Astrocyte (in vitro differentiated cells and primary cell): Measurements from ENCODE around the gene UMODL1. TPM values are rescaled to one million over a fixed set of nuclear protein-coding genes. Genes with fewer than 3 reads are reported as not detected.

Experiments used
- DNase-seq: peaks from one replicate; pipeline ENCODE4 v3.0.0-alpha.2; 2010; ENCODE audit warnings: low read depth
- FAIRE-seq: peaks from 2 replicates; lab custom pipeline; 2011; peaks lifted over from hg19 to GRCh38; lab: Jason Lieb, UNC
- H2AFZ ChIP-seq: 2 replicates; pipeline ENCODE4 v1.6.0; 2012; ENCODE audit warnings: low read depth, low read length, inconsistent platforms
- H3K27ac ChIP-seq: 2 replicates; pipeline ENCODE4 v1.5.1; 2011; ENCODE audit warnings: low read depth, low read length, inconsistent platforms
- H3K27me3 ChIP-seq: 2 replicates; pipeline ENCODE4 v1.6.0; 2011; ENCODE audit warnings: low read length, inconsistent platforms; ENCODE audit not compliant: insufficient read depth
- H3K36me3 ChIP-seq: 2 replicates; pipeline ENCODE4 v1.5.1; 2011; ENCODE audit warnings: low read length, inconsistent platforms; ENCODE audit not compliant: insufficient read depth
- H3K4me1 ChIP-seq: 2 replicates; pipeline ENCODE4 v1.5.1; 2011; ENCODE audit warnings: low read length, inconsistent platforms; ENCODE audit not compliant: insufficient read depth
- H3K4me2 ChIP-seq: 2 replicates; pipeline ENCODE4 v1.6.0; 2012; ENCODE audit warnings: low read length, inconsistent platforms
- H3K4me3 ChIP-seq: 2 replicates; pipeline ENCODE4 v1.5.1; 2011; ENCODE audit warnings: low read depth, mild to moderate bottlenecking, low read length, inconsistent platforms; ENCODE audit not compliant: insufficient read depth
- H3K79me2 ChIP-seq: 2 replicates; pipeline ENCODE4 v1.6.0; 2012; ENCODE audit warnings: mild to moderate bottlenecking, low read length, inconsistent platforms; ENCODE audit not compliant: insufficient read depth
- H3K9ac ChIP-seq: 2 replicates; pipeline ENCODE4 v1.6.0; 2012; ENCODE audit warnings: mild to moderate bottlenecking, low read length, inconsistent platforms
- H3K9me3 ChIP-seq: 2 replicates; pipeline ENCODE4 v1.5.1; 2012; ENCODE audit warnings: low read depth, mild to moderate bottlenecking, low read length, inconsistent platforms; ENCODE audit not compliant: insufficient read depth
- H4K20me1 ChIP-seq: 2 replicates; pipeline ENCODE4 v1.6.0; 2012; ENCODE audit warnings: low read length, inconsistent platforms; ENCODE audit not compliant: insufficient read depth
- H3K27ac Mint-ChIP-seq: one replicate; pipeline ENCODE4 v1.8.0; 2021; ENCODE audit warnings: mild to moderate bottlenecking, mixed read lengths; ENCODE audit not compliant: unreplicated experiment
- H3K27me3 Mint-ChIP-seq: one replicate; pipeline ENCODE4 v1.8.0; 2021; ENCODE audit warnings: low read depth, mixed read lengths; ENCODE audit not compliant: unreplicated experiment
- H3K36me3 Mint-ChIP-seq: one replicate; pipeline ENCODE4 v1.8.0; 2021; ENCODE audit warnings: low read depth, mixed read lengths; ENCODE audit not compliant: unreplicated experiment
- H3K4me1 Mint-ChIP-seq: one replicate; pipeline ENCODE4 v1.8.0; 2021; ENCODE audit warnings: low read depth, mixed read lengths; ENCODE audit not compliant: unreplicated experiment
- H3K4me3 Mint-ChIP-seq: one replicate; pipeline ENCODE4 v1.8.0; 2021; ENCODE audit warnings: mild to moderate bottlenecking, moderate library complexity, mixed read lengths; ENCODE audit not compliant: unreplicated experiment
- H3K9me3 Mint-ChIP-seq: one replicate; pipeline ENCODE4 v1.8.0; 2021; ENCODE audit warnings: mild to moderate bottlenecking, mixed read lengths; ENCODE audit not compliant: unreplicated experiment
- EZH2 ChIP-seq: IDR thresholded peaks from 2 replicates; pipeline ENCODE4 v1.6.1; 2012; ENCODE audit warnings: mild to moderate bottlenecking, low read length, inconsistent platforms; ENCODE audit not compliant: insufficient read depth
- total RNA-seq: library from RNA; stranded (reverse); gene quantifications from 2 replicates; pipeline ENCODE4 v1.2.1, GENCODE V29; 2021
- TF ChIP-seq, protein P1 (sequence below): IDR thresholded peaks from 2 replicates; pipeline ENCODE4 v1.5.1; 2011; ENCODE audit warnings: low read depth, mild to moderate bottlenecking, inconsistent platforms, low read length, moderate library complexity; ENCODE audit not compliant: insufficient read depth

UMODL1 gene
- total RNA-seq, 1 donor from 2014 or later = not detected

DNA sequence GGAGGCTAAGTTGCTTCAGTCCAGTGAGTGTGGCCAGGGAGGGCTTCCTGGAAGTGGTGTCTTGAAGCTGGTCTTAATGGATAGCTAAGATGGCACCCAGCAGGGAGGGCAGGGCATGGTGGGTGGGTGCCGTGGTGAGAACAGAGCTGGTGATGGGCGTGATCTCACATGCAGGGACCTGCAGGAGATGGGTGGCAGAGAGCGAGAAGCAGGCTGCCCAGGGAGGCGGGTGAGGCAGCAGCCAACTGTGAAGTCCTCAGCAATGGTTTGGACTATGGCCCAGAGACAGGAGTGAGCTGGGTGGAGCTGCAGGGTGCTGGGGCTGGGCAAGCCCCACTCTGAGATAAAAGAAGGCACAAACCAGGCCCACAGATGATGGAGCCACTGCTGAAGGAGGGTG, 50.7 kb downstream of the UMODL1 start:
- H3K4me2 ChIP-seq = no peak overlapping the region
- DNase-seq = no peak
- Mint-ChIP-seq H3K9me3 (no peaks in the 10 kb centered on the region), H3K4me1 (peaks cover 22% of the 10 kb centered on the region), H3K27ac (no peak overlapping the region), H3K4me3 (no peak overlapping the region), H3K36me3 (no peaks in the 10 kb centered on the region), H3K27me3 (peaks cover 28% of the 10 kb centered on the region)
- no peaks in the 10 kb centered on the region for H4K20me1 ChIP-seq
- peaks cover 26% of the 10 kb centered on the region for H3K27me3 ChIP-seq
- no peak overlapping the region for H2AFZ ChIP-seq
- H3K27ac ChIP-seq = no peak overlapping the region
- H3K9me3 ChIP-seq = no peaks in the 10 kb centered on the region
- H3K9ac ChIP-seq = no peak overlapping the region
- no peaks in the 10 kb centered on the region for H3K36me3 ChIP-seq
- no peak overlapping the region for H3K4me3 ChIP-seq
- no peak for FAIRE-seq
- peaks cover 12% of the 10 kb centered on the region for H3K4me1 ChIP-seq
- no peak for TF ChIP-seq EZH2
- TF ChIP-seq, protein P1, sequence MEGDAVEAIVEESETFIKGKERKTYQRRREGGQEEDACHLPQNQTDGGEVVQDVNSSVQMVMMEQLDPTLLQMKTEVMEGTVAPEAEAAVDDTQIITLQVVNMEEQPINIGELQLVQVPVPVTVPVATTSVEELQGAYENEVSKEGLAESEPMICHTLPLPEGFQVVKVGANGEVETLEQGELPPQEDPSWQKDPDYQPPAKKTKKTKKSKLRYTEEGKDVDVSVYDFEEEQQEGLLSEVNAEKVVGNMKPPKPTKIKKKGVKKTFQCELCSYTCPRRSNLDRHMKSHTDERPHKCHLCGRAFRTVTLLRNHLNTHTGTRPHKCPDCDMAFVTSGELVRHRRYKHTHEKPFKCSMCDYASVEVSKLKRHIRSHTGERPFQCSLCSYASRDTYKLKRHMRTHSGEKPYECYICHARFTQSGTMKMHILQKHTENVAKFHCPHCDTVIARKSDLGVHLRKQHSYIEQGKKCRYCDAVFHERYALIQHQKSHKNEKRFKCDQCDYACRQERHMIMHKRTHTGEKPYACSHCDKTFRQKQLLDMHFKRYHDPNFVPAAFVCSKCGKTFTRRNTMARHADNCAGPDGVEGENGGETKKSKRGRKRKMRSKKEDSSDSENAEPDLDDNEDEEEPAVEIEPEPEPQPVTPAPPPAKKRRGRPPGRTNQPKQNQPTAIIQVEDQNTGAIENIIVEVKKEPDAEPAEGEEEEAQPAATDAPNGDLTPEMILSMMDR = no peak
- no peaks in the 10 kb centered on the region for H3K79me2 ChIP-seq

- Mint-ChIP-seq H3K9me3 (no peaks in the 10 kb centered on the region), H3K36me3 (no peaks in the 10 kb centered on the region), H3K27me3 (peaks cover 29% of the 10 kb centered on the region), H3K27ac (no peak overlapping the region), H3K4me3 (no peak overlapping the region), H3K4me1 (peaks cover 17% of the 10 kb centered on the region)
- H3K27me3 ChIP-seq = peaks cover 30% of the 10 kb centered on the region
- no peak overlapping the region for H3K9ac ChIP-seq
- no peak for FAIRE-seq
- H3K27ac ChIP-seq = no peak overlapping the region
- H4K20me1 ChIP-seq = no peaks in the 10 kb centered on the region
- no peak overlapping the region for H2AFZ ChIP-seq
- H3K4me3 ChIP-seq = no peak overlapping the region
- no peak for DNase-seq
- no peaks in the 10 kb centered on the region for H3K9me3 ChIP-seq
- H3K4me2 ChIP-seq = no peak overlapping the region
- no peaks in the 10 kb centered on the region for H3K36me3 ChIP-seq
- H3K79me2 ChIP-seq = no peaks in the 10 kb centered on the region
- TF ChIP-seq EZH2 = no peak
- TF ChIP-seq, protein P1 = no peak
- H3K4me1 ChIP-seq = peaks cover 7% of the 10 kb centered on the region
Observed at GRCh38 chr21:42122398-42122797, 51.3 kb downstream of the UMODL1 start.

GRCh38 chr21:42122808-42123207, 51.7 kb downstream of the UMODL1 start:
- DNase-seq (no peak), FAIRE-seq (no peak)
- Histone ChIP-seq H3K27ac (no peak overlapping the region), H3K4me3 (no peak overlapping the region), H3K4me2 (no peak overlapping the region), H3K79me2 (no peaks in the 10 kb centered on the region), H4K20me1 (no peaks in the 10 kb centered on the region), H3K4me1 (peaks cover 7% of the 10 kb centered on the region), H3K36me3 (no peaks in the 10 kb centered on the region), H2AFZ (no peak overlapping the region), H3K27me3 (peaks cover 32% of the 10 kb centered on the region), H3K9me3 (no peaks in the 10 kb centered on the region), H3K9ac (no peak overlapping the region)
- no peak overlapping the region for H3K4me3 Mint-ChIP-seq
- no peaks in the 10 kb centered on the region for H3K9me3 Mint-ChIP-seq
- no peak for TF ChIP-seq EZH2
- TF ChIP-seq, protein P1 = no peak
- no peak overlapping the region for H3K27ac Mint-ChIP-seq
- peaks cover 17% of the 10 kb centered on the region for H3K4me1 Mint-ChIP-seq
- H3K36me3 Mint-ChIP-seq = no peaks in the 10 kb centered on the region
- peaks cover 29% of the 10 kb centered on the region for H3K27me3 Mint-ChIP-seq
